Ishikawa (cell line): ENCODE data around the gene COX8A.
A peak's percentile ranks its signal among the peaks of the same experiment; 100 is the strongest.

Source experiments
- CEBPB ChIP-seq: IDR thresholded peaks from 2 replicates; pipeline ENCODE4 v1.6.1; 2012
- CREB1 ChIP-seq: IDR thresholded peaks from 2 replicates; pipeline ENCODE4 v1.6.1; 2012; ENCODE audit warnings: low read depth
- EGR1 ChIP-seq: IDR thresholded peaks from 2 replicates; pipeline ENCODE4 v1.6.1; 2012
- EP300 ChIP-seq: IDR thresholded peaks from 2 replicates; pipeline ENCODE4 v1.6.1; 2012; ENCODE audit warnings: borderline replicate concordance
- FOXM1 ChIP-seq: IDR thresholded peaks from 2 replicates; pipeline ENCODE4 v1.6.1; 2012; ENCODE audit warnings: low read depth, borderline replicate concordance
- MAX ChIP-seq: IDR thresholded peaks from 2 replicates; pipeline ENCODE4 v1.6.1; 2012
- NFIC ChIP-seq: IDR thresholded peaks from 2 replicates; pipeline ENCODE4 v1.6.1; 2012
- RAD21 ChIP-seq: IDR thresholded peaks from 2 replicates; pipeline ENCODE4 v1.6.1; 2012; ENCODE audit warnings: low read depth
- TAF1 ChIP-seq: IDR thresholded peaks from 2 replicates; pipeline ENCODE4 v1.6.1; 2012; ENCODE audit warnings: low read depth, mild to moderate bottlenecking
- TCF12 ChIP-seq: IDR thresholded peaks from 2 replicates; pipeline ENCODE4 v1.6.1; 2012; ENCODE audit warnings: low read depth
- ZBTB7A ChIP-seq: IDR thresholded peaks from 2 replicates; pipeline ENCODE4 v1.6.1; 2012; ENCODE audit warnings: low read depth
- TF ChIP-seq, protein P1 (sequence below): IDR thresholded peaks from 2 replicates; pipeline ENCODE4 v1.6.1; 2012
- TF ChIP-seq, protein P2 (sequence below): IDR thresholded peaks from 2 replicates; pipeline ENCODE4 v1.6.1; 2012; ENCODE audit warnings: low read depth, mild to moderate bottlenecking

DNA sequence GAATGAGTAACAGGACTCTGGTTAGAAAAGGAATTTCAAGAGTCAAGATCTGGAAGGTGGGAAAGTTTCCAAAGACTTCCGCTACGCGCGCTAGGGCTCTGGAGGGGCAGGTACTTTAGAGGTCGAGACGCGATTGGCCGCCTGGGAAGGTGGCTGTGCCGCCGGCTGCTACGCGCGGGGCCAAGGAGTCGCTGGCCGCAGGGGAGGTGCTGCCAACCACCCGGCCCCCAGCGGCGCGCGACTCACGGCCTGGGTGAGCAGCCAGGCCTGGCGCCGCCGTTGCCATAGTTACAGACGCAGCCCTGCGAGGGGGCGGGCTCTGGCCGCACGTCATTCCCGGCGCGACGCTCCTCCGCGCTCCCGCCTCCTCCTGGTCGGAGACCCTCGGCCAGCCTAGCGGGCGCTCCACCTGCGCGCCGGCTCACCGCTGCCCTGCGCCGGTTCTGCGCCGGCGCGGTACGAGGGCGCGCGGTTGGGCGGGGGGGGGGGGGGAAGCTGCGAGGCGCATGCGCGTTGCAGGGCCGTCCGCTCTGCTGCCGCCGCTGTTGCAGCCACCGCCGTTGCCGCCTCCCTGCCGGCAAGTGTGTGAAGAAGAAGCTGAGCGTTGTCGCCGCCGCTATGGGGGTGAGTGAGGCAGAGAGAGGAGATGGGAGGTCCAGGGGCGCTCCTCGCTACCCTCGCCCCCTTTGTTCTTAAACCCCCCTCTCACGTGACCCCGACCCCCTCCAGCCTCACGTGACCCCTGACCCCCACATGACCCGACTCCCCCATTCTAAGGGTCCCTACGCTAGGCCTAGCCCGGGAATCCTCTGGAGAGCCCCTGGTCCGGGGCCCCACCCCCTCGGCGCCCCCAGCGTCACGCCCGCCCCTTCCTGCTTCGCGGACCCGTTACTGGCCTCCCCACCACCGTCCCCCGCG, 35.7 kb upstream of the COX8A start, which contains the start of gene NAA40:
- no peak for TF ChIP-seq CEBPB
- peak; percentile 84; the same call in 1 of the 2 replicates for TF ChIP-seq ZBTB7A
- TF ChIP-seq CREB1, result peak; percentile 92
- TF ChIP-seq, protein P1, sequence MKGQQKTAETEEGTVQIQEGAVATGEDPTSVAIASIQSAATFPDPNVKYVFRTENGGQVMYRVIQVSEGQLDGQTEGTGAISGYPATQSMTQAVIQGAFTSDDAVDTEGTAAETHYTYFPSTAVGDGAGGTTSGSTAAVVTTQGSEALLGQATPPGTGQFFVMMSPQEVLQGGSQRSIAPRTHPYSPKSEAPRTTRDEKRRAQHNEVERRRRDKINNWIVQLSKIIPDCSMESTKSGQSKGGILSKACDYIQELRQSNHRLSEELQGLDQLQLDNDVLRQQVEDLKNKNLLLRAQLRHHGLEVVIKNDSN, result peak; percentile 95
- TF ChIP-seq NFIC, result peak; percentile 46; the same call in 1 of the 2 replicates
- TF ChIP-seq EP300, result no peak; the same call in 1 of the 2 replicates
- TF ChIP-seq, protein P2, sequence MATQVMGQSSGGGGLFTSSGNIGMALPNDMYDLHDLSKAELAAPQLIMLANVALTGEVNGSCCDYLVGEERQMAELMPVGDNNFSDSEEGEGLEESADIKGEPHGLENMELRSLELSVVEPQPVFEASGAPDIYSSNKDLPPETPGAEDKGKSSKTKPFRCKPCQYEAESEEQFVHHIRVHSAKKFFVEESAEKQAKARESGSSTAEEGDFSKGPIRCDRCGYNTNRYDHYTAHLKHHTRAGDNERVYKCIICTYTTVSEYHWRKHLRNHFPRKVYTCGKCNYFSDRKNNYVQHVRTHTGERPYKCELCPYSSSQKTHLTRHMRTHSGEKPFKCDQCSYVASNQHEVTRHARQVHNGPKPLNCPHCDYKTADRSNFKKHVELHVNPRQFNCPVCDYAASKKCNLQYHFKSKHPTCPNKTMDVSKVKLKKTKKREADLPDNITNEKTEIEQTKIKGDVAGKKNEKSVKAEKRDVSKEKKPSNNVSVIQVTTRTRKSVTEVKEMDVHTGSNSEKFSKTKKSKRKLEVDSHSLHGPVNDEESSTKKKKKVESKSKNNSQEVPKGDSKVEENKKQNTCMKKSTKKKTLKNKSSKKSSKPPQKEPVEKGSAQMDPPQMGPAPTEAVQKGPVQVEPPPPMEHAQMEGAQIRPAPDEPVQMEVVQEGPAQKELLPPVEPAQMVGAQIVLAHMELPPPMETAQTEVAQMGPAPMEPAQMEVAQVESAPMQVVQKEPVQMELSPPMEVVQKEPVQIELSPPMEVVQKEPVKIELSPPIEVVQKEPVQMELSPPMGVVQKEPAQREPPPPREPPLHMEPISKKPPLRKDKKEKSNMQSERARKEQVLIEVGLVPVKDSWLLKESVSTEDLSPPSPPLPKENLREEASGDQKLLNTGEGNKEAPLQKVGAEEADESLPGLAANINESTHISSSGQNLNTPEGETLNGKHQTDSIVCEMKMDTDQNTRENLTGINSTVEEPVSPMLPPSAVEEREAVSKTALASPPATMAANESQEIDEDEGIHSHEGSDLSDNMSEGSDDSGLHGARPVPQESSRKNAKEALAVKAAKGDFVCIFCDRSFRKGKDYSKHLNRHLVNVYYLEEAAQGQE, result no peak; the same call in 1 of the 2 replicates
- peak; percentile 52 for TF ChIP-seq MAX
- peak; percentile 59 for TF ChIP-seq EGR1
- TF ChIP-seq FOXM1, result no peak
- TF ChIP-seq RAD21, result no peak; the same call in 1 of the 2 replicates
- peak; percentile 28 for TF ChIP-seq TCF12
- TF ChIP-seq TAF1, result peak; percentile 18
